Spleen (tissue), 11 donors: ENCODE results near the gene PCNX4. TPM values are rescaled to one million over a fixed set of nuclear protein-coding genes. Genes with fewer than 3 reads are reported as not detected.

ENCODE experiments used
- DNase-seq: peaks from one replicate; pipeline ENCODE4 v3.0.0-alpha.2; 2020
- H3K27ac ChIP-seq, 8 donors: fragments of 200-600 bp; sonication (generic) in 7 of 8; 1 replicate in 4 of 8; 2 replicates in 4 of 8; pipeline versions ENCODE4 v1.5.0 to v1.8.0; 2016 to 2021; ENCODE audit warnings: inconsistent platforms in 4 of 8, mild to moderate bottlenecking in 4 of 8, moderate library complexity in 1 of 8
- H3K27me3 ChIP-seq, 7 donors: fragments of 200-600 bp; sonication (generic) in 6 of 7; replicated peaks in 1 of 7; 1 replicate in 4 of 7; 2 replicates in 3 of 7; pipeline versions ENCODE4 v1.5.0 to v1.8.0; 2016 to 2021; ENCODE audit warnings: inconsistent platforms in 3 of 7, mild to moderate bottlenecking in 1 of 7
- H3K36me3 ChIP-seq, 6 donors: fragments of 200-600 bp; sonication (generic) in 5 of 6; 1 replicate in 4 of 6; 2 replicates in 2 of 6; pipeline versions ENCODE4 v1.5.0 to v1.8.0; 2016 to 2021; ENCODE audit warnings: inconsistent platforms in 2 of 6
- H3K4me1 ChIP-seq, 6 donors: fragments of 200-600 bp; sonication (generic) in 5 of 6; 1 replicate in 3 of 6; 2 replicates in 3 of 6; pipeline versions ENCODE4 v1.5.0 to v1.8.0; 2016 to 2021; ENCODE audit warnings: inconsistent platforms in 3 of 6
- H3K4me3 ChIP-seq, 8 donors: fragments of 200-600 bp; sonication (generic) in 7 of 8; 1 replicate in 4 of 8; 2 replicates in 4 of 8; pipeline versions ENCODE4 v1.5.0 to v1.8.0; 2016 to 2021; ENCODE audit warnings: inconsistent platforms in 4 of 8, mild to moderate bottlenecking in 4 of 8, moderate library complexity in 2 of 8
- H3K9me3 ChIP-seq, 8 donors: fragments of 200-600 bp; sonication (generic) in 7 of 8; 1 replicate in 4 of 8; 2 replicates in 4 of 8; pipeline versions ENCODE4 v1.5.0 to v1.8.0; 2016 to 2021; ENCODE audit warnings: inconsistent platforms in 4 of 8
- CTCF ChIP-seq, 11 experiments: fragments of 200-600 bp in 7 of 11; fragments of 450-650 bp in 4 of 11; sonication (generic) in 4 of 11; IDR thresholded peaks in 8 of 11; conservative IDR thresholded peaks in 3 of 11; 1 replicate in 7 of 11; 2 replicates in 4 of 11; pipeline versions ENCODE4 v1.4.0 to v1.8.0; 2016 to 2021; ENCODE audit warnings: antibody characterized with exemption in 11 of 11, inconsistent platforms in 4 of 11, mild to moderate bottlenecking in 1 of 11
- POLR2A ChIP-seq, 3 donors: fragments of 450-650 bp; IDR thresholded peaks; one replicate each; pipeline ENCODE4 v1.5.1; 2017; ENCODE audit warnings: antibody characterized with exemption in 3 of 3, mild to moderate bottlenecking in 1 of 3
- POLR2AphosphoS5 ChIP-seq, 3 donors: sonication (generic); formaldehyde crosslinking; IDR thresholded peaks; one replicate each; pipeline ENCODE4 v1.5.1; 2017; ENCODE audit warnings: antibody characterized with exemption in 3 of 3
- WGBS, 5 donors: extraction: QIAGEN DNeasy Blood & Tissue Kit in 3 of 5; methylation state at CpG; one replicate each; pipeline versions ENCODE4 v1.1.5 to v1.1.7; 2013 to 2018; 5-methylcytosine and 5-hydroxymethylcytosine counted together
- intact Hi-C: fragments of 100-400 bp; cut with DNase I; formaldehyde crosslinking; loops from one replicate; pipeline ENCODE4 v1.15.0; 2023; ENCODE audit warnings: low total_unique reads
- polyA plus RNA-seq, 3 donors: library from polyadenylated mRNA; stranded (reverse); fragments of 200-250 nt; gene quantifications; one replicate each; pipeline ENCODE4 v1.2.1, GENCODE V29; 2013
- total RNA-seq, 7 donors: library from RNA; depleted of rRNA in 3 of 7; stranded (reverse); fragments of >200 nt in 3 of 7; fragmentation: NEBNext Ultra II Directional in 4 of 7; extraction: Animal tissue kit (Norgen Biotek cat#: 25700) in 4 of 7; gene quantifications; one replicate each; pipeline versions ENCODE4 v1.1.0 to v1.2.1, GENCODE V29; 2016 to 2021
- donor health status: healthy with polysubstance abuse.
- donor health status: DM: no; HTN: no; CAD: no; lungs with moderate emphysema.
- donor health status: DM: no; HTN: no; CAD: no.
- donor health status: Bipolar disorder and iron deficiency.
- donor health status: healthy.
- donor health status: DM: no; HTN: no; CAD: no.
- donor health status: DM: yes; HTN: yes; CAD: no.

Gene PCNX4
- total and polyA plus RNA-seq, 10 donors: 11.5 to 102 (median 41.2) TPM

- H3K27ac ChIP-seq: peak overlapping the region; percentile 10 to 85 (median 72)
- WGBS, 5 donors: 77 to 90% (median 84%) methylated on average over 2 of the region's 2 CpGs
- intact Hi-C loops: no loop called here
These were observed 62.9 kb downstream of the PCNX4 start for GRCh38 chr14:60154671-60155070.

GRCh38 chr14:60160422-60160821, 68.7 kb downstream of the PCNX4 start:
- DNase-seq: no peak
- intact Hi-C loops: loop anchor here (5.0 kb wide), 1 partner anchor 68 kb away; the partner anchor contains the start of gene PCNX4
- Histone ChIP-seq H3K27me3 (no peaks in the 10 kb centered on the region), H3K27ac (peak overlapping the region in 2 of 8 donors; percentile 69 to 73), H3K4me1 (peaks cover 15 to 95% (median 54%) of the 10 kb centered on the region in 6 donors), H3K9me3 (no peaks in the 10 kb centered on the region), H3K4me3 (no peak overlapping the region), H3K36me3 (peaks cover 0 to 6% (median 0%) of the 10 kb centered on the region in 6 donors)
- TF ChIP-seq CTCF (IDR thresholded peaks at IDR 0.05 in 8 of 11, conservative IDR thresholded peaks at IDR 0.05 in 3 of 11) (no peak), POLR2A (IDR thresholded peaks at IDR 0.05) (no peak), POLR2AphosphoS5 (IDR thresholded peaks at IDR 0.05) (no peak)
- WGBS, 5 donors: 85 to 98% (median 96%) methylated on average over 7 of the region's 7 CpGs

More at GRCh38 chr14:60154671-60155070, 62.9 kb downstream of the PCNX4 start:
- no peak for DNase-seq
- no peak for TF ChIP-seq POLR2AphosphoS5 (IDR thresholded peaks at IDR 0.05)
- no peak for TF ChIP-seq CTCF (IDR thresholded peaks at IDR 0.05 in 8 of 11, conservative IDR thresholded peaks at IDR 0.05 in 3 of 11)
- no peak for TF ChIP-seq POLR2A (IDR thresholded peaks at IDR 0.05)
- Histone ChIP-seq H3K27me3 (no peaks in the 10 kb centered on the region), H3K4me1 (peaks cover 28 to 91% (median 63%) of the 10 kb centered on the region in 6 donors), H3K4me3 (peak overlapping the region in 1 of 8 donors; percentile 23), H3K9me3 (no peaks in the 10 kb centered on the region), H3K36me3 (peaks cover 0 to 51% (median 13%) of the 10 kb centered on the region in 6 donors)

GRCh38 chr14:60161196-60162107, 69.7 kb downstream of the PCNX4 start:
- Histone ChIP-seq H3K4me3 (peak overlapping the region in 1 of 8 donors; percentile 16), H3K9me3 (no peaks in the 10 kb centered on the region), H3K27me3 (no peaks in the 10 kb centered on the region), H3K36me3 (no peaks in the 10 kb centered on the region), H3K4me1 (peaks cover 23 to 95% (median 60%) of the 10 kb centered on the region in 6 donors), H3K27ac (peak overlapping the region in 6 of 8 donors; percentile 29 to 98 (median 66))
- WGBS, 5 donors: 46 to 83% (median 64%) methylated on average over 1 to 2 of the region's 2 CpGs
- intact Hi-C loops: loop anchor here (5.0 kb wide), 1 partner anchor 69 kb away; the partner anchor contains the start of gene PCNX4
- no peak for DNase-seq
- TF ChIP-seq POLR2AphosphoS5 (IDR thresholded peaks at IDR 0.05): no peak
- no peak for TF ChIP-seq CTCF (IDR thresholded peaks at IDR 0.05 in 8 of 11, conservative IDR thresholded peaks at IDR 0.05 in 3 of 11)
- TF ChIP-seq POLR2A (IDR thresholded peaks at IDR 0.05): no peak

GRCh38 chr14:60163693-60164092, 72.0 kb downstream of the PCNX4 start:
- H3K27me3 ChIP-seq: no peaks in the 10 kb centered on the region
- intact Hi-C loops: loop anchor here (5.0 kb wide), 1 partner anchor 71 kb away; the partner anchor contains the start of gene PCNX4
- TF ChIP-seq CTCF (IDR thresholded peaks at IDR 0.05 in 8 of 11, conservative IDR thresholded peaks at IDR 0.05 in 3 of 11) (no peak), POLR2AphosphoS5 (IDR thresholded peaks at IDR 0.05) (no peak), POLR2A (IDR thresholded peaks at IDR 0.05) (no peak)
- H3K4me1 ChIP-seq: peaks cover 19 to 75% (median 49%) of the 10 kb centered on the region in 6 donors
- DNase-seq: no peak
- no peaks in the 10 kb centered on the region for H3K36me3 ChIP-seq
- peak overlapping the region in 6 of 8 donors; percentile 12 to 99 (median 98) for H3K27ac ChIP-seq
- 89 to 94% (median 90%) methylated on average over 6 of the region's 6 CpGs for WGBS, 5 donors
- peak overlapping the region in 4 of 8 donors; percentile 81 to 95 (median 84) for H3K4me3 ChIP-seq
- H3K9me3 ChIP-seq: no peaks in the 10 kb centered on the region
